Activated T-helper 17 cell treated with anti-CD3 and anti-CD28 coated beads, Interleukin-2, amount 50 U/mL, for 72 hours (primary cell): ENCODE results near the gene NOX1. TPM values are rescaled to one million over a fixed set of nuclear protein-coding genes. Genes with fewer than 3 reads are reported as not detected.
A peak's percentile ranks its signal among the peaks of the same experiment; 100 is the strongest.

ENCODE experiments used
- ATAC-seq: fragments of 150-1000 bp; cut with Tn5 transposase; replicated peaks from 2 replicates; pipeline ENCODE4 v1.10.0; 2021; ENCODE audit warnings: mild to moderate bottlenecking, moderate library complexity
- H3K27ac Mint-ChIP-seq: one replicate; pipeline ENCODE4 v1.8.0; 2022; ENCODE audit warnings: mixed read lengths
- H3K27me3 Mint-ChIP-seq: one replicate; pipeline ENCODE4 v1.8.0; 2022; ENCODE audit warnings: mixed read lengths
- H3K36me3 Mint-ChIP-seq: one replicate; pipeline ENCODE4 v1.8.0; 2022; ENCODE audit warnings: low read depth, mild to moderate bottlenecking, mixed read lengths
- H3K4me1 Mint-ChIP-seq: one replicate; pipeline ENCODE4 v1.8.0; 2022; ENCODE audit warnings: mixed read lengths
- H3K4me3 Mint-ChIP-seq: one replicate; pipeline ENCODE4 v1.8.0; 2022; ENCODE audit warnings: mild to moderate bottlenecking, mixed read lengths
- H3K9me3 Mint-ChIP-seq: one replicate; pipeline ENCODE4 v1.8.0; 2022; ENCODE audit warnings: mixed read lengths
- total RNA-seq, 2 donors: library from RNA; stranded (reverse); gene quantifications; one replicate each; pipeline ENCODE4 v1.2.3, GENCODE V29; 2022

Gene NOX1
- not detected for total RNA-seq

GRCh38 chrX:100874325-100874724, at the start of gene NOX1:
TSS of gene NOX1 (minus strand) at chrX:100874359. CDS start at chrX:100874139, 220 bp downstream.
- ATAC-seq: no peak
- Mint-ChIP-seq H3K27me3 (peaks cover 7% of the 10 kb centered on the region), H3K4me3 (no peak within 1 kb of the TSS), H3K9me3 (no peaks in the 10 kb centered on the region), H3K36me3 (no peaks in the 10 kb centered on the region), H3K27ac (no peak within 1 kb of the TSS), H3K4me1 (no peaks in the 10 kb centered on the region)

GRCh38 chrX:100915562-100915961, 41.4 kb upstream of the NOX1 start:
- Mint-ChIP-seq H3K4me1 (no peaks in the 10 kb centered on the region), H3K27ac (no peak overlapping the region), H3K9me3 (no peaks in the 10 kb centered on the region), H3K4me3 (no peak overlapping the region), H3K36me3 (no peaks in the 10 kb centered on the region), H3K27me3 (no peaks in the 10 kb centered on the region)
- no peak for ATAC-seq

GRCh38 chrX:100913111-100913510, 39.0 kb upstream of the NOX1 start:
- no peak overlapping the region for H3K4me3 Mint-ChIP-seq
- no peaks in the 10 kb centered on the region for H3K27me3 Mint-ChIP-seq
- peak; percentile 24 for ATAC-seq

DNA sequence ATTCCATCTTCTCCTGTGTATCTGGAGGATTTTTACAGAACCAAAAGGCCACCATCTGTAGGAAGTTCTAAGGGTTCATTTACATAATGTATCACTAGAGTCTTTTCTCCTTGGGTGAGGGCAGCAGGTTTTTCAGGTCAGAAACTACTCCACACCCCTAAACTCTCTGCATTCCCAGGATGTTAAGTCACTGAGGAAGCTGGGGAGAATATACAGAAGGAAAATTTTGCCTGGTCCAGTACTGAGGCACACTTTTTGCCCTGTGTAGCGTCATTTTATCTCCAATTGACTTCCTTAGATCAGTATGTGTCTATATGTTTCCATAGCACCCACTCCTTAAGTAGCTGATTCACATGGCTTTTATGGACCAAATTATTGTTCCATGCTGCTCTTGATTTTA, 37.6 kb upstream of the NOX1 start:
- H3K27ac Mint-ChIP-seq: no peak overlapping the region
- no peaks in the 10 kb centered on the region for H3K9me3 Mint-ChIP-seq
- H3K4me3 Mint-ChIP-seq: no peak overlapping the region
- H3K4me1 Mint-ChIP-seq: no peaks in the 10 kb centered on the region
- no peaks in the 10 kb centered on the region for H3K36me3 Mint-ChIP-seq
- no peak for ATAC-seq
- H3K27me3 Mint-ChIP-seq: no peaks in the 10 kb centered on the region

More at GRCh38 chrX:100913111-100913510, 39.0 kb upstream of the NOX1 start:
- Mint-ChIP-seq H3K36me3 (no peaks in the 10 kb centered on the region), H3K27ac (no peak overlapping the region), H3K9me3 (no peaks in the 10 kb centered on the region), H3K4me1 (no peaks in the 10 kb centered on the region)

DNA sequence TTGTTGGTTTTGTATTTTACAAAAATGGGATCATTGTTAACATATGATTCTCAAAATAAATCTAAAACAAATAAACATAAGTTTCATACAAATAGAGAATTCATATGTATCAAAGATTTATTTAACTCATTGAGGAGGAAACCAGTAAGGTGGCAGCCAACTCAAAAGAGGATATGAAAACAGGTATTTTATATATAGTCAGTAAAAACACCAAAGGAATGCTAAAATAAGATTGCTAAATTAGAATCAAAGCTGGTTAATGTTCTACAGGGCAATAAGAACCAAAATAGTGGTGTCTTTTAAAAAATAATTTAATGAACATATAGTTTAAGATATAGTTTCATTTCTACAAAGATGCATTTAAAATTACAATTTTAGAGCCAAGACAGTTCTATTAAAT, 31.5 kb upstream of the NOX1 start:
- no peak for ATAC-seq
- Mint-ChIP-seq H3K4me3 (no peak overlapping the region), H3K27ac (no peak overlapping the region), H3K36me3 (no peaks in the 10 kb centered on the region), H3K9me3 (no peaks in the 10 kb centered on the region), H3K27me3 (no peaks in the 10 kb centered on the region), H3K4me1 (no peaks in the 10 kb centered on the region)

GRCh38 chrX:100904433-100904832, 30.3 kb upstream of the NOX1 start:
- Mint-ChIP-seq H3K27ac (no peak overlapping the region), H3K4me1 (no peaks in the 10 kb centered on the region), H3K4me3 (no peak overlapping the region), H3K27me3 (no peaks in the 10 kb centered on the region), H3K36me3 (no peaks in the 10 kb centered on the region), H3K9me3 (no peaks in the 10 kb centered on the region)
- no peak for ATAC-seq

GRCh38 chrX:100895365-100896075, 21.4 kb upstream of the NOX1 start:
- H3K27ac Mint-ChIP-seq: no peak overlapping the region
- peak; percentile 73 for ATAC-seq
- no peaks in the 10 kb centered on the region for H3K27me3 Mint-ChIP-seq
- H3K36me3 Mint-ChIP-seq: no peaks in the 10 kb centered on the region
- no peak overlapping the region for H3K4me3 Mint-ChIP-seq
- H3K4me1 Mint-ChIP-seq: no peaks in the 10 kb centered on the region
- H3K9me3 Mint-ChIP-seq: no peaks in the 10 kb centered on the region

GRCh38 chrX:100883654-100884053, 9.5 kb upstream of the NOX1 start:
- ATAC-seq: no peak
- H3K36me3 Mint-ChIP-seq: no peaks in the 10 kb centered on the region

GRCh38 chrX:100880368-100880767, 6.2 kb upstream of the NOX1 start:
- H3K27me3 Mint-ChIP-seq: peaks cover 3% of the 10 kb centered on the region
- H3K4me1 Mint-ChIP-seq: no peaks in the 10 kb centered on the region
- ATAC-seq: no peak
- no peaks in the 10 kb centered on the region for H3K9me3 Mint-ChIP-seq
- no peak overlapping the region for H3K27ac Mint-ChIP-seq
- H3K4me3 Mint-ChIP-seq: no peak overlapping the region
- no peaks in the 10 kb centered on the region for H3K36me3 Mint-ChIP-seq

More at GRCh38 chrX:100883654-100884053, 9.5 kb upstream of the NOX1 start:
- Mint-ChIP-seq H3K4me1 (no peaks in the 10 kb centered on the region), H3K27ac (no peak overlapping the region), H3K4me3 (no peak overlapping the region), H3K9me3 (no peaks in the 10 kb centered on the region), H3K27me3 (no peaks in the 10 kb centered on the region)

DNA sequence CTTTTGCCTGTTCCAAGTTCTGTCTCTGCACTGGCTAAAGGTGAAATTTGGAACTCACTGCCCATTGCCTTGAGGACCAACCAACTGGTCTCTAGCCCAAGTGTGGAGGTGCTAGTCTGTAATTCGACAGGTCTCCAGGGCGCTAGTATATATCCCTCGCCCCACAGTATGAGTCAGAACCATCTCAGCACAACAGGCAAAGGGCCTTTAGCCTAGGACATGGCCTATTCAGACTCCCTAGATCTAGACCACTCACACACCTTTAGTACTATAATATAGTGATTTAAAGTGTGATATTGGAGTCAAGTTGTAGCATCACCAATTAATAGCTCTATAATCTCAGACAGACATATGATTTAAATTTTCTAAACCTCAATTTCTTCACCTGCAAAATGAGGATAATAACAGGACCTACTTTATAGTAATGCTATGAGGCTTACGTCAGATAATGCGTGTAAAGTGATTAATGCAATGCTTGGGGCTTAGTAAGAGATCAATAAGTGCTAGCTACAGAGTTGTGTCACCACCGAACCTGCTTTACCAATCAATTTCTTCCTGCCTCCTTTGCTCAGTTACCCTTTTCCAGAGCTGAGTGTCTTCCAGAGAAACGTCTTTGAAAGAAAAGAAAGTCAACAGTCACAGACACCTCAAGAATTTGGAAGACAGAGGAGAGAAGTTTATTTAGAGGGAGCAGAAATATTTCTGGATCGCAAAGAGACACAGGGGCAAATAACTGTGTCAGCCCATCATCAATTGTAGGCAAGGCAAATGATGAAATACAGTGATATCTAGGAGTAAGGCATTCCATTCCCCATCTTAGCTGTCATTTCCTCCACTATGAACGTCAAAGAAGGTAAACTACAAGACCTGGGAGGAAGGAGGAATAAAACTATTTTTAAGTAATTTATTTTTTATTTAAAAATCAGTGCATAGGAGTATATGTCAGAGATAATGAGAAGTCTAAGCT, 2.3 kb downstream of the NOX1 start:
- no peak overlapping the region for H3K4me3 Mint-ChIP-seq
- H3K27me3 Mint-ChIP-seq: peaks cover 4% of the 10 kb centered on the region
- no peak overlapping the region for H3K27ac Mint-ChIP-seq
- ATAC-seq: no peak
- H3K4me1 Mint-ChIP-seq: no peaks in the 10 kb centered on the region
- H3K9me3 Mint-ChIP-seq: no peaks in the 10 kb centered on the region
- H3K36me3 Mint-ChIP-seq: no peaks in the 10 kb centered on the region

DNA sequence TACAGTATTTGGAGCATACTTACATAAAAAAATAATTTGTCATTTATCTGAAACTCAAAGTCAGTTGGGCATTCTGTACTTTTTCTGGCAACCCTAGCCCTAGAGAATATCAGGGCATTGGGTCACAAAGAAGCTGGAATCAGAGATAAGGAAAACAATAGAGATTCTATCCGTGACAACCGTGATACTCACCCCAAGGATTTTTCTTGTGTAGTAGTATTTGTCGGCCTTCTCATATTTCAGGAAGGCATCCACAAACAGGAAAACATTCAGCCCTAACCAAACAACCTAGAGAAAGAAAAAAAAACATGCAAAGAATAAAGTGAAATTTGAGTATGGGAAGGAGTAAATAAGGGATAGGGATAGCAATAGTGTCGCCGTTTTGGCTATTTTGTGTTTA, 3.6 kb downstream of the NOX1 start:
- no peaks in the 10 kb centered on the region for H3K9me3 Mint-ChIP-seq

DNA sequence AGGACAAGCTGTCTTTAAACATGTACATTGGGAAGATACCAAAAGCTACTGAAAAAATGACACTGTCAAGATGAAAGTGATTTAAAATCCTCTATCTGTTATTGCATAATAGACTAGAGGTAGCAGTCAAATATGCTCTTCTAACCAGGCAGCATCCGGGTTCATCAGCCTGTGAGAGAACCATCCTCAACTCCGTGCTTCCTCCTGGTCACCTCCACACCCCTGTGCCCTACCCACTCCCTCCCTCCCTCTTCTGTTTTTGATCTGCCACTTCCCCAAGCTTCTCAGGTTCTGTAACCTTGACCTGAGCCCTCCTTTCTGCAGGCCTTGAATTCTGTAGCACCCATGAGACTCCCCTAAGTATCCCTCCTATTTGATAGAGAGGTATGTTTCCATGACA, 5.9 kb downstream of the NOX1 start:
- Mint-ChIP-seq H3K27me3 (peaks cover 4% of the 10 kb centered on the region), H3K36me3 (no peaks in the 10 kb centered on the region), H3K4me3 (no peak overlapping the region), H3K9me3 (no peaks in the 10 kb centered on the region), H3K27ac (no peak overlapping the region), H3K4me1 (no peaks in the 10 kb centered on the region)
- ATAC-seq: no peak

More for the DNA sequence above, 3.6 kb downstream of the NOX1 start:
- H3K4me3 Mint-ChIP-seq: no peak overlapping the region
- H3K27me3 Mint-ChIP-seq: peaks cover 4% of the 10 kb centered on the region
- no peaks in the 10 kb centered on the region for H3K4me1 Mint-ChIP-seq
- no peak for ATAC-seq
- no peaks in the 10 kb centered on the region for H3K36me3 Mint-ChIP-seq
- no peak overlapping the region for H3K27ac Mint-ChIP-seq

DNA sequence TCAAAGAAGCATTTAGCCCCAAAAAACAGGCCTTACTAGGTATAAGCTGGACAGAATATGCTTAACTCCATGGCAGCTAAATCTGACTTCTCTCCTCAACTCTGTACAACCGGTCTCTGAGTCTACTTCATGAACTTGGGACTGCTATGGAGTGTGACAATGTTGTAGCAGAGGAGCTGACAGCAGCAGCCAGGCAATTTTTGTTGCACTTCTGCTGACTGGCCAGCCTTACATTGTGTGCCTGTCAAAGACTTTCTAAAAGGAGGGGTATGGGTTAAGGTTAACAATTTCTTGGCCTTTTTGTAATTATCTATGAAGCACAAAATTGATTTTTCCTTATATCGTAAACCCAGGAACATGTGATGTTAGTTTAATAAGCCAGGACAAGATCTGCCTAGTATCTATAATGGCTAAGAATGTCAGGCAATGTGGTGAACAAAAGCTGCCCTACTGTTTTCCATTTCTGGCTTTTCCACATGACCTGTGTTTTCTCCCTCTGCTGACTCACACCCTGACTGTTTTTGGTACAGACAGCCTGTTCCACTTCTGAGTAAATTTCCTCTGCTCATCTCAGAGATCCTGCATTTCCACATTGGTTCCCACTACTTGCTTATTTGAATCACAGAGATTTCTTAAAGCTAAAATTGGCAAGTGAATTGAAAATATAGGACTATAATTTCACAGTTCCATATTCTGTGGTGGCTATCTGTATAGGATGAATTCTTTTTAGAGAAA, 9.3 kb downstream of the NOX1 start:
- Mint-ChIP-seq H3K9me3 (no peaks in the 10 kb centered on the region), H3K27ac (no peak overlapping the region), H3K27me3 (peaks cover 3% of the 10 kb centered on the region), H3K4me1 (no peaks in the 10 kb centered on the region), H3K4me3 (no peak overlapping the region), H3K36me3 (no peaks in the 10 kb centered on the region)
- no peak for ATAC-seq

DNA sequence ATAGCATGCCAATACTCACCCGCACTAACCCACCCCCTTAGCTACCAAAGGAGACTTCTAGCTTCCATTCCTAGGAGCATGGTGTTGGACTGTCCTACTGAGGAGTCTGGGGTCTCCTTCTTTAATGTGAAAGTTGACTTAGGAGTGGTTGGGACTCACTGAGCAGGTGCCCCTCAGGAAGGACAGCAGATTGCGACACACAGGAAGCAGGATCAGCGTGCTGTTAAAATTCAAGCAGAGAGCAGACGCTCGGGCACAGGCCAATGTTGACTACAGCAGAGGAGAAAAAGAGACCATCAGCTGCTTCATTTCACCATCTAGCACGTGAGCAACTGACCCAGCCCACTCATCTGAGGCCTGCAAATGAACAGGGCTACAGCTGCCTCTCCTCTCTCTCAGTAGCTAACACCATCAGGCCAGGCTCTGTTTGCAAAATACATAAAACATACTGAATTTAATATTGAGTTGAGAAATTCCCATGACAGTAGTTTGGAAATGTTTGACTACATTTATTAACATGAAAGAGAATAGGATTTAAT, 10.8 kb downstream of the NOX1 start:
- no peak for ATAC-seq
- H3K27me3 Mint-ChIP-seq: peaks cover 7% of the 10 kb centered on the region
- no peaks in the 10 kb centered on the region for H3K9me3 Mint-ChIP-seq
- H3K27ac Mint-ChIP-seq: no peak overlapping the region
- H3K4me3 Mint-ChIP-seq: no peak overlapping the region
- no peaks in the 10 kb centered on the region for H3K36me3 Mint-ChIP-seq
- no peaks in the 10 kb centered on the region for H3K4me1 Mint-ChIP-seq
